Gastroesophageal sphincter (tissue), 4 donors: ENCODE measurements around the gene OGA. TPM values are rescaled to one million over a fixed set of nuclear protein-coding genes. Genes with fewer than 3 reads are reported as not detected.

ENCODE experiments used
- ATAC-seq: fragments of 150-250 bp; one replicate; pipeline ENCODE4 v1.9.1; 2016; ENCODE audit warnings: mild to moderate bottlenecking, moderate library complexity
- H3K27ac ChIP-seq, 4 donors: fragments of 200-600 bp; sonication (generic) in 3 of 4; 1 replicate in 3 of 4; 2 replicates in 1 of 4; pipeline ENCODE4 v1.5.1; 2016 to 2019
- H3K27me3 ChIP-seq: fragments of 200-600 bp; sonication (generic); one replicate; pipeline ENCODE4 v1.5.1; 2019
- H3K36me3 ChIP-seq, 2 donors: fragments of 200-600 bp; sonication (generic); one replicate each; pipeline ENCODE4 v1.5.1; 2019; ENCODE audit warnings: control low read depth in 1 of 2
- H3K4me1 ChIP-seq, 3 donors: fragments of 200-600 bp; sonication (generic); 1 replicate in 2 of 3; 2 replicates in 1 of 3; pipeline ENCODE4 v1.5.1; 2016 to 2019; ENCODE audit warnings: control low read depth in 2 of 3
- H3K4me3 ChIP-seq, 2 donors: fragments of 200-600 bp; sonication (generic); one replicate each; pipeline ENCODE4 v1.5.1; 2019; ENCODE audit warnings: mild to moderate bottlenecking in 1 of 2, moderate library complexity in 1 of 2
- H3K9me3 ChIP-seq, 3 donors: fragments of 200-600 bp; sonication (generic); one replicate each; pipeline ENCODE4 v1.5.1; 2017 to 2019; ENCODE audit warnings: control low read depth in 2 of 3
- CTCF ChIP-seq, 4 experiments: fragments of 200-600 bp in 2 of 4; fragments of 450-650 bp in 2 of 4; sonication (generic) in 1 of 4; IDR thresholded peaks; one replicate each; pipeline ENCODE4 v1.5.1; 2017 to 2019; ENCODE audit warnings: antibody characterized with exemption in 4 of 4, mild to moderate bottlenecking in 2 of 4, moderate library complexity in 2 of 4
- EP300 ChIP-seq: sonication (generic); formaldehyde crosslinking; IDR thresholded peaks from one replicate; pipeline ENCODE4 v1.6.1; 2017; ENCODE audit warnings: antibody characterized with exemption, mild to moderate bottlenecking
- POLR2A ChIP-seq, 2 donors: fragments of 450-650 bp; IDR thresholded peaks; one replicate each; pipeline ENCODE4 v1.6.1; 2017; ENCODE audit warnings: antibody characterized with exemption in 2 of 2, mild to moderate bottlenecking in 2 of 2, moderate library complexity in 1 of 2
- POLR2AphosphoS5 ChIP-seq: sonication (generic); formaldehyde crosslinking; IDR thresholded peaks from one replicate; pipeline ENCODE4 v1.6.1; 2017; ENCODE audit warnings: antibody characterized with exemption
- WGBS, 2 donors: methylation state at CpG; one replicate each; pipeline ENCODE4 v1.1.5; 2018; ENCODE audit warnings: low coverage in 1 of 2; 5-methylcytosine and 5-hydroxymethylcytosine counted together
- total RNA-seq, 4 donors: library from RNA; depleted of rRNA; stranded (reverse); fragments of >200 nt; gene quantifications; one replicate each; pipeline ENCODE4 v1.1.0, GENCODE V29; 2016

OGA gene
- total RNA-seq, 4 donors from 2014 or later: 92.5 to 163 (median 115) TPM

GRCh38 chr10:101841826-101842225, 23.6 kb upstream of the OGA start:
- peaks cover 0 to 41% (median 13%) of the 10 kb centered on the region in 3 donors for H3K4me1 ChIP-seq
- TF ChIP-seq EP300 (no peak), CTCF (IDR thresholded peaks at IDR 0.05) (no peak), POLR2A (IDR thresholded peaks at IDR 0.05) (no peak), POLR2AphosphoS5 (no peak)
- no peak for ATAC-seq

DNA sequence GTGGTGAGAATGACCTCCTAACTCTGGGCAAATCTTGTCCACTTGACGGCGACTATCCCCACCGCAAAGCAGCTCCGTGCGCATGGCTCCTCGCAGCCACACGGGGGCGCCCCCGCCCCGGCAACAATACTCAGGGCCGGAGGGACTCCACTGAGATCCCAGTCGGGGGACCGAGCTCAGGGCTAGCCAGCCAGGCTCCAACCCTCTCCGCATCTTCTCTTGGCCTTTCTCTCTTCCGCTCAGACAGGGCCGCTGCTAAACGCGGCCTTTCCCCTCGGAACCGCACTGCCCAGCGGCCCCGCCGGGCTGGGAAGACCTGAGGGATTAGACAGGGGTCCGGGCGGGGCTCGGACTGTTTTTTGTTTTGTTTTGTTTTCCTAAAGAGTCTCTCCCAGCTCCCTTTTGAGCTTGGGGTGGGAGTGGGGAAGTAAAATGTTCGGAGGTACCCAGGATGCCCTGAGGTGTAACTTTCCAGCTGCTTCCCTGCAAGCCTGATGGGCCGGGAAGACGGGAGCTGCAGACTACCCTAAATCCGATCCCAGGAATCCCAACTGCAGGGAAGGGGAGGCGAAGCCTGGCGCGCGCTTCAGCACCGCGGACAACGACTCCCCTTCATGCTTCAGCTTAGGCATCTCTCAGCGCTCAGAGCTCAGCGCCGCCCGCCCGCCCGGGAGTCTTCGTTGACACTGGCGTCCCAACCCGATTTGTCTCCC, 22.7 kb upstream of the OGA start:
- 4% methylated on average over 10 of the region's 46 CpGs; no CpG with 5 or more reads in 1 of the 2 donors for WGBS, 2 donors
- peak; percentile 77 for ATAC-seq

More at GRCh38 chr10:101841826-101842225, 23.6 kb upstream of the OGA start:
- no peak overlapping the region for H3K27ac ChIP-seq
- H3K9me3 ChIP-seq: no peaks in the 10 kb centered on the region
- peaks cover 9% of the 10 kb centered on the region for H3K27me3 ChIP-seq
- peaks cover 0 to 17% of the 10 kb centered on the region in 2 donors for H3K36me3 ChIP-seq
- no peak overlapping the region for H3K4me3 ChIP-seq

GRCh38 chr10:101840102-101840684, 21.9 kb upstream of the OGA start:
- Histone ChIP-seq H3K4me3 (peak overlapping the region in 1 of 2 donors; percentile 43), H3K27me3 (no peaks in the 10 kb centered on the region), H3K36me3 (peaks cover 0 to under 1% of the 10 kb centered on the region in 2 donors), H3K4me1 (peaks cover 0 to 41% (median 13%) of the 10 kb centered on the region in 3 donors), H3K27ac (no peak overlapping the region), H3K9me3 (no peaks in the 10 kb centered on the region)
- WGBS, 2 donors: 1% methylated on average over 15 of the region's 19 CpGs; no CpG with 5 or more reads in 1 of the 2 donors
- no peak for ATAC-seq
- TF ChIP-seq POLR2A (IDR thresholded peaks at IDR 0.05) (no peak), CTCF (IDR thresholded peaks at IDR 0.05) (no peak), POLR2AphosphoS5 (no peak), EP300 (no peak)

More for the DNA sequence above, 22.7 kb upstream of the OGA start:
- H3K4me1 ChIP-seq: peaks cover 0 to 41% (median 13%) of the 10 kb centered on the region in 3 donors
- no peak for TF ChIP-seq POLR2A (IDR thresholded peaks at IDR 0.05)
- TF ChIP-seq EP300: no peak
- TF ChIP-seq POLR2AphosphoS5: no peak
- peak; percentile 65 to 87 (median 79) for TF ChIP-seq CTCF (IDR thresholded peaks at IDR 0.05)
- peaks cover 2% of the 10 kb centered on the region for H3K27me3 ChIP-seq
- H3K27ac ChIP-seq: no peak overlapping the region
- H3K9me3 ChIP-seq: no peaks in the 10 kb centered on the region
- H3K4me3 ChIP-seq: peak overlapping the region; percentile 6 to 43
- H3K36me3 ChIP-seq: peaks cover 0 to 8% of the 10 kb centered on the region in 2 donors

DNA sequence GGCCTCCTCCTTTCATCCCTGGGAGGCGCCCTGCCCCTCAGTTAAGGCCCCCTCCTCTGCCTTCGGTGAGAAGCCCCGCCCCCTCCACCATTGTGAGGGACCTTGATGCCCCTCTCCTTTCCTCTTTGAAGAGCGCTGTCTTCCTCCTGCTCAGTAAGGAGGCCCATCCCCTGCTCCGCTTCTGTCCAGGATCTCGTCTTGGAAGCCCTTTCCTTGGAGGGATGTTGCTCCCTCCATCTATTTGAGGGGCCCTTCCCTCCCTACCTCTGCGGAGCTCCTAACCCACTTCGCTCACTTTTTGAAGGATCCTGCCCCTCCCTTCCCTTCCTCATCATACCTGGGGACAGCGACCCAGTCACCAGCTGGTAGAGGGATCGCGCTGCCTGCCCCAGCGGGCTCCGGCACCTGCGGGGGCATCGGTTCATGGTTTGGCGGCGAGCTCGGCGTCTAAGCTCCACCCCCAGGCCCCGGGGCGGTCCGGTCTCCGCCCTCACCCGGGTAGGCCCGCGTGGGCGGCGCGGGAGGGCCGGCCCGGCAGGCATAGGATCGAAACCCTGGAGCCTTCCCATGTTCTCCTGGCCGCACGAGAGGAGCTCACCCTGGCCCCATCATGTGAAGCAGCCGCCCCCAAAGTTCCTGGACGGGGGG, 21.3 kb upstream of the OGA start:
- H3K9me3 ChIP-seq: no peaks in the 10 kb centered on the region
- TF ChIP-seq EP300 (no peak), POLR2A (IDR thresholded peaks at IDR 0.05) (no peak), POLR2AphosphoS5 (no peak), CTCF (IDR thresholded peaks at IDR 0.05) (no peak)
- peak overlapping the region in 1 of 2 donors; percentile 43 for H3K4me3 ChIP-seq
- ATAC-seq: peak; percentile 32
- H3K27me3 ChIP-seq: no peaks in the 10 kb centered on the region
- no peaks in the 10 kb centered on the region for H3K36me3 ChIP-seq
- peaks cover 0 to 41% (median 13%) of the 10 kb centered on the region in 3 donors for H3K4me1 ChIP-seq
- WGBS, 2 donors: 45 to 49% methylated on average over 5 to 7 of the region's 36 CpGs
- H3K27ac ChIP-seq: no peak overlapping the region
